CD4-positive, alpha-beta T cell treated with Interleukin-1 beta for 1 hour (primary cell): Measurements from ENCODE around the gene ABHD2.
"Not testable (repeated sequence)": the region's sequence is repeated elsewhere in the genome, so short reads cannot be mapped to it uniquely, and the experiment has no call there.

Experiments
- DNase-seq, 2 donors: peaks; one replicate each; pipeline ENCODE4 v3.0.0-alpha.2; 2020 to 2022

Gene ABHD2

DNA sequence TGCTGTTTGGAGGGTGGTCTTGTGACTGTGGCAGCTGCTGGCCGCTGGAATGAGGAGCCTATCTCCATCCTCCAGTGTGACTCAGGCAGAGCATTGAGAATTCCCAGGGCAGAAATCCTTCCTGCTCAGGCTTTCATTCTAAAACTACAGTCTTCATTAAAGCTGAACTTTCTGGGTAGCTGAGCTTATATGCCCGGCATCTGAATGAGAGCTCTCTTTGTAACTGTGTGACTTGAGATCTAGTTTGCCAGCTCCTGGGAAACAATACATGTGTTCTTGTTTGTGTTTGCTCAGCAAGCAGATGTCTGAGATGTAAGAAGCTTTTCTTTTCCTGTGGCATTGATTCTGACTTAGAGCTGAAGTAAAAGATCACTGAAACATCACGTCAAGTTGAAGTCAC is 110.7 kb downstream of the ABHD2 start:
- no peak for DNase-seq

DNA sequence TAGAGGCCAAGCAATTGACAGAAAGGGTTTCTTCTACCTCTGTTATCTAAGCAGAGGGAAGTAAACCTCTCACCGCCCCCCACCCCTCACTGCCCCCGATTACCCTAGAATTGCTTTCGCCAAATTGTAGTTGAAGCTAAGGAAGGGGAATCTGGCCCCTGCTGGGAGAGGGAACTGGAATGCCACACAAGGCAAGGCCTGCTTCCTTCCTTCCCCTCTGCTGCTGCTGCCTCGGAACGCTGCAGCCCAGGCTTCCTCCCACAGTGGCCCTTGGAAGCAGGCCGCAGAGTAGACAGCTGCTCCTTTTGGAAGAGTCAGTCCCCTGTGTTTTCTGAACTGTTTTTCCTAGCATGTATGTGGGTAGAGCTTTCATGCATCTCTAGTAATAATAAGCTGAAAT is 111.5 kb downstream of the ABHD2 start:
- DNase-seq, result no peak

DNA sequence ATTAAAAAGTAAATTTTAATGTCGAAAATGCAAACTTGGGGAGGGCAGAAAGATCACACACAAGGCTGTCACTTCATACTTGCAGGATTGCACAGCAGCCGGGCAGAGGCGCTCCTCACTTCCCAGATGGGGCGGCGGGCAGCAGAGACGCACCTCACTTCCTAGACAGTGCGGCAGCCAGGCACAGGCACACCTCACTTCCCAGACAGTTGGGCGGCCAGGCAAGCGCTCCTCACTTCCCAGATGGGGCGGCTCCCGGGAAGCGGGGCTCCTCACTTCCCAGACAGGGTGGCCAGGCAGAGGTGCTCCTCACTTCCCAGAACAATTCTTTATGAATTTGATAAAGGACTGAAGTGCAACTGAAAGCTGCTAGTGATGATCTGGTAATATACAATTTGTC is 111.9 kb downstream of the ABHD2 start:
- no peak for DNase-seq

- DNase-seq, result no peak
These were observed 113.3 kb downstream of the ABHD2 start for GRCh38 chr15:89201465-89202005.

DNA sequence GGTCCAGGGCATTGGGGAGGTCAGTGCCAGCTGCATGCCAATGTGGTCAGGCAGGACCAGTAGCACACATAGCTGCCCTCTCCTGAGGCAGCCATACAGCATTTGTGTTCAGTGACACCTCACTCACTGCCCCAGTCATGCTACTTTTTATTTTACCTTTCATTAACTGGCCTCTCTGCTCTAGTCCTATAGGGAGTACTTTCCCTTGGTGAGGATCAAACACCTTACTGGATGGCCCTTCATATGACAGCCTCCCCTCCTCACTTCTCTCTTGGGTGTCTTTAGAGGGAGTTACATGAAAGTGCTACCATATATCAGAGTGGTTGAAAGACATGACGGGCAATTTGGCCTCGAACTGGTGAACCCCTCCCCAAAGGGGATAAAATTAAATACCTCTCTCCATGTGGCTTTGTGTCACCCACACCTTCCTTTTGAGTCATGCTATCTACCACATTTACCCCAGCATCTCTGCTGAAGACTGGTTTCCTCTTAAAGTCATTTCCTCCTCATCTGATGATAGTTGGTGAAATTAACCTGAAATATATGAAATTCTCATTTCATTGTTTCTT is 115.5 kb downstream of the ABHD2 start:
- DNase-seq, result no peak

DNA sequence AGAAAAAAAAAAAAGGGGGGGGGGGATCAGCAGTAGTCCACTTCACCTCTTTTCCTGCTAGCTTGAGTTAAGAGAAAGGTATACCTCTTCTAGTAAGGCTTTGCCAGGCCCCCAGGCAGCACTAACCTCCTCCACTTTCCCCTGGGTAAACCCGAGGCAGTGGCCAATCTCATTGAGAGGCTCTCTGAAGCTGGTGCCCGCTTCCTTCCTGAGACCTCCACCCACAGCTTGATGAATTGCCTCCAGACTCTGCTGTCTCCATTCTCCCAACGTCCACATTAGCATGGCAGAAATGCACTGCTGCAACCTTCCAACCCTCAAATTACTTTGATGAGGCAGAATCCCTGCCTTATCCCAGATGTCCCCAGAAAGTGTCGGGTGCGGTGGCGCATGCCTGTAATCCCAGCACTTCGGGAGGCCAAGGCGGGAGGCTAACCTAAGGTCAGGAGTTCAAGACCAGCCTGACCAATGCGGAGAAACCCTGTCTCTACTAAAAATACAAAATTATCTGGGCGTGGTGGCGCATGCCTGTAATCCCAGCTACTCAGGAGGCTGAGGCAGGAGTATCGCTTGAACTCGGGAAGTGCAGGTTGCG is 117.8 kb downstream of the ABHD2 start:
- DNase-seq, result no peak

- DNase-seq, result peak; percentile 67 to 72
These were observed 118.7 kb downstream of the ABHD2 start for GRCh38 chr15:89206908-89207331.

DNA sequence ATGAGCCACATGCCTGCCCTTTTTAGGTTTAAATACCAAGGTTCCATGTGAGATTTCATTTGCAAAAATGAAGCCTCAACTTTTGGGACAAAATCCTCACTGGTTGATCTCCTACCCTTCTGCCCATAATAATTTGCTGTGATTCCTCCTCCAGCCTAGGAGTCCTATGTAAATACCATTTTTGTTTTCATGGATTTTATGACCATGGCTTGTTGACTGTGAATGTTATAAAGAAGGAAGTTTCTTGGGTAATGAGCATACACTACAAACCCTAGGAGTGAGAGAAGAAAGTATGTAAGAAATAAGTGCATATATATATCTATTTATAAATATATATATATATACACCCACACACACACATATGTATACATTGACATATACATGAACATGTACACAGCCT is 120.0 kb downstream of the ABHD2 start:
- DNase-seq, result no peak

DNA sequence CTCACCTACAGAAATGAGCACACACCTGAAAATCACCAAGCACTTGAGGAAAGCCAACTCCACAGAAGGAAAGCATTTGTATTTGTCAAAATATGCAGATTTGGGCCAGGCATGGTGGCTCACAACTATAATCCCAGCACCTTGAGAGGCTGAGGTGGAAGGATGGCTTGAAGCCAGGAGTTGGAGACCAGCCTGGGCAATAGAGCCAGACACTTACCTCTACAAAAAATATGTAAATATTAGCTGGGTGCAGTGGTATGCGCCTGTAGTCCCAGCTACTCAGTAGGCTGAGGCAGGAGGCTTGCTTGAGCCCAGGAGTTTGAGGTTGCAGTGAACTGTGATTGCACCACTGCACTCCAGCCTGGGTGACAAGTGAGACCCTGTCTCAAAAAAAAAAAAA is 120.8 kb downstream of the ABHD2 start:
- no peak for DNase-seq

- no peak for DNase-seq
These were observed 123.5 kb downstream of the ABHD2 start for GRCh38 chr15:89211678-89212170.

GRCh38 chr15:89215627-89216026 is 127.4 kb downstream of the ABHD2 start:
- no peak for DNase-seq

DNA sequence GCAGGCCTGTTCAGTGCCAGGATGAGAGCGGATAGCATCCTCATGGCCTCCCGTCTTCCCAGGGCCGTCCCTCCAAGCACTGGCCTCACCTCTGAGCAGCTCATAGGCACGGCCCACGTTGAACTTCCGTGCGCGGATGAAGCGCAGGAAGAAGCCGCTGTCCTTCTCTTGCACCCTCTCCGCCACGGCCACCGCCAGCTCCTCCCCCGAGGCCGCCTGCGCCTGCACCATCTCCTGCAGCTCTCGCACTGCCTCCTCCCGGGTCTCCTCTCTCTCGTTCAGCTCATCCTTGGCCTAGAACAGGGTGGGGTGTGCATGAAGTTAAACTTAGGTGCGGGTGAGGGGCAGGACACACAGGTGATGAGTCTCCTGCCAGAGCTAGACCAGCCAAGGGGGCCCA is 128.8 kb downstream of the ABHD2 start:
- no peak for DNase-seq

DNA sequence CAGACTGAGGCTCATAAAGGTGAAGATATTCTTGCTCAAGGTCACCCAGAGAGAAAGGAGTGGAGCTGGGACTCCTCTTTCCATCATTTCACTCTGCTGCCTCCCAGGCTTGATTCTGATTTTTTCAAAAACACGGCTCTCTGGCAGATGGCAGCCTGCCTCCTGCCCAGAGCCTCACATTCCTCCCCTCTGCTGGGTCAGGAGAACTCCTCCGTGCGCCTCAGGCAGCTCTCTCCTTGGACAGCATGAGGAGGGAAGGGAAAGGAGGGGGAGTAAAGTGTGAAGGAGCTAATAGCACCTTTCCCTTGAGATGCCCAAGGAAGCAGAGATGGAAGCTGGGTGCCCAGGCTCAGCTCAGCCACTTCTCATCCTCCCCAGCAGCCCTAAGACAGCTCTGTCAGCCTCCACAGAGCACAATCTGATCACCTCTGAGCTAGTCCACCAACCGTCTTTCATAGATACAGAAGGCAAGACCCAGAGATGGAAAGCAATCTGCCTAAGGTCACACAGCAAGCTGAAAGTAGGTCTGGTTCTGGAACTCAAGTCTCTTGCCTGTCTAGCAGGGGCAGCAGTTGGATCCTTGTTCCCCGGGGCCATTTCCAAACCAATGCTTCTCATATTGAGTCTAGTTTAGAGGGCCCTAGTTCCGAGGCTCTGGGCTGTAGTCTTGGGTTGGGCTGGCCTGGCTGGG is 129.6 kb downstream of the ABHD2 start:
- DNase-seq, result no peak

DNA sequence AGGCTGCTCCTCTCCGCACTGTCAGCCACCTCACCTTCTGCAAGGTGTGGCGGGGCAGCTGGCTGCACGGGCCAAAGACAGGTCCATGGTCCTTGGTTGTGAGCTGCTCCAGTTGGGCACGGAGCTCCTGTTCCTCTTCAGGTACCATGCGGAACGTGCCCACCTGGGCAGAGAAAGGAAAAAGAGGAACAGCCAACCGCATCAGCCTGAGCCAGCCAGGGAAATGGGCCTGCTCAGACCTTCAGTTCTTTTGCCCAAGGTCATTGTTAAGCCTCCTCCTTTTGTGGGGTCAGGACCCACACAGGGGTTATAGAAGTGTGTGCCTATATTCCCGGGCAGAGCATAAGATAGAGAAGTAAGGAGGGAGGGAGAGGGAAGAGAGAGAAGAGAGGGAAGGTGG is 130.3 kb downstream of the ABHD2 start:
- DNase-seq, result no peak

- DNase-seq, result no peak
These were observed 133.3 kb downstream of the ABHD2 start, which contains the start of gene RLBP1 for GRCh38 chr15:89221543-89221942. Gene RLBP1, minus strand, starts transcription at chr15:89221579. Its CDS starts 2,604 bp downstream, at chr15:89218975.

GRCh38 chr15:89225588-89225987 is 137.3 kb downstream of the ABHD2 start:
- no peak for DNase-seq

DNA sequence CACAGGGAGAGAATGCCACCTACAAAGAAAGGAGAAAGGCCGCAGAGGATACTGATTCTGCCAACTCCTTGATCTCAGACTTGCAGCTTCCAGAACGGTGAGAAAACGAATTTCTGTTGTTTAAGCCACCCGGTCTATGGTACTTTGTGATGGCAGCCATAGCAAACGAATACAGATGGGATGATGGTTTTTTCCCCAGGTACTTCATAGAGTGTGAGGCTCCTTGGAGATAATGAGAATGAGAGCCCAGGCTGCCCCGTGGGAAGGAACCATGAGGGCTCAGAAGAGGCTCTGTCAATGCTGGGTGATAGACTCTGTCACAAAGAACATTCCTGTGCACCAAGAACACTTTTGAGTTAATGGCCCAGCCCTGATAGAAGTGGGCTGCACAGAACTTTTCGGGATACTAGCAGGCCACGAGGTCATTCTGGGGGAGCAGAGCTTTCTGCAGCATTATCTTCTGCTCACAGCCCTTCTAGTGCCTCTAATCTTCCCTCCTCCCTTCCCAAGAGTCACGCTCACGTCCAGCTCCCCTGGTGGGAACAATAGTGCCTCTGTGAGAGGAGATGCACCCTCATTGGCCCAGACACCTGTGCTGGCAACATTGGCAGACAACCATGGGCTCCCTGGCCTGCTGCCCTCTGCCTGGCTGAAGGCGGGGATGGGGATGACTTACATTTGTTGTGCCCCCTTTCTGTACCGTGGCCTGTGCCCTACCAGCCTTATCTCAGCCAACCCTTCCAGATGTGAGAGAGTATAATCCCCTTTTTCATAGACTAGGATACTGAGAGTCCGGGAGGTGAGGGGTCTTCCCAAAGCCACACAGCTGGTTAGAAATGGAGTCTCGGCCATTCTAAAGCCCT is 138.3 kb downstream of the ABHD2 start:
- DNase-seq, result no peak

GRCh38 chr15:89227425-89227824 is 139.2 kb downstream of the ABHD2 start:
- no peak for DNase-seq

DNA sequence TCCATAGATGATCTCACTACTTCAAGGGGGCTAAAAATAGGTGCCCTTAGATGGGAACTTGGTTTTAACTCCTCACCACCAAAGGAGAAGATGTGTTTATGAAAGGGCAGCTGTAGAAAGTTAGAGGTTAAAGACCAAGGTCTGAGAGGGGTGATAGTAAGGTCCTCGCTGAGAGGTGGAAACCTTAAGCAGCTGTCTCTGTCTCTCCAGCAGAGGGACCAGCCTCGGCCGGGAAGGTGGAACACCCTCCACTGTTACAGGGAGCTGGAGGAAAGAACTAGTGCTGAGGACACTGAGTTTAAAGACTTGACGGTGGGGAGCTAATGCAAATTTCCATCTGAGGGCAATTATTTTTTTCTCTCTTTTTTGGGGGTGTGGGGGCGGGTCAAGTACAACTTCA is 142.0 kb downstream of the ABHD2 start:
- no peak for DNase-seq

DNA sequence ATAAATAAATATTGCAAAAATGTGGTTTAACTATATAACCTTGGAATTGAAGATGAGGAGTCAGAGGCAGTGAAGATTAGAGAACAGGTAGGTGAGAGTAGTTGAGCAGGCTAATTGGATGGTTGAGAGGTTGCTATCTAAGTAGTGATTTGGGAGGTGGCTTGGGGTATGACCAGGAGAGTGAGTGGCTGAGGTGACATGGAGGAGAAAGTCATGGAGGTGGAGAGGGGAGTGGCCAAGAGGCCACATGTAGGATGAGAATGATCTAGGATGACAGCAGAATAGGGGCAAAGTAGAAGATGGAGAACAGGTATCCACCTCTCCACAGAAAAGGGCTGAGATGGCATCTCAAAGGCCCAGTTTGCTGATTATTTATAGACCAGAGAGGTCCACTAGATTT is 143.6 kb downstream of the ABHD2 start:
- no peak for DNase-seq

DNA sequence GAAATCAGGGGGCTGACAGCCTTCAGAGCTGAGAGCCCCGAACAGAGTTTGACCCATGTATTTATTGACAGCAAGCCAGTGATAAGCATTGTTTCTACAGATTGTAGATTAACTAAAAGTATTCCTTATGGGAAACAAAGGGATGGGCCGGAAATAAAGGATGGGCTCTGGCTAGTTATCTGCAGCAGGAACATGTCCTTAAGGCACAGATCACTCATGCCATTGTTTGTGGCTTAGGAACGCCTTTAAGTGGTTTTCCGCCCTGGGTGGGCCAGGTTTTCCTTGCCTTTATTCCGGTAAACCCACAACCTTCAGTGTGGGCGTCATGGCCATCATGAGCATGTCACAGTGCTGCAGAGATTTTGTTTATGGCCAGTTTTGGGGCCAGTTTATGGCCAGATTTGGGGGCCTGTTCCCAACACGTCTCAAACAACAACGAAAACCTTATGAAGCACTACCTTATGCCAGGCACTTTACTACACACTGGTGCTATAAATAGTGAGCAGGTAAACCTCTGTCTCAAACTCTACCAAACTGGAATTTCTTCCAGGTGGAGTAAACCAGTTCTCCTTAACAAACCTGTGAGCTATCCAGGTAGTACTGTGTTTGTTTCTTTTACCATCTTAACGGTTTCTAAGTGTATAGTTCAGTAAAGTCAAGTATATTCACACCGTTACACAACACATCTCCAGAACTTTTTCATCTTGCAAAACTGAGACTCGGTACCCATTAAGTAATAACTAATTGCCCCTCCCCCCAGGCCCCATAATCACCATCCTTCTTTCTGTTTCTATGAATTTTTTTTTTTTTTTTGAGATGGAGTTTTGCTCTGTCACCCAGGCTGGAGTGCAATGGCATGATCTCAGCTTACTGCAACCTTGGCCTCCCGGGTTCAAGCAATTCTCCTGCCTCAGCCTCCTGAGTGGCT is 151.9 kb downstream of the ABHD2 start:
- not testable (repeated sequence) for DNase-seq
